Neural cell (in vitro differentiated cells): Measurements from ENCODE around the gene FAM89A.
"Not testable (repeated sequence)": the region's sequence is repeated elsewhere in the genome, so short reads cannot be mapped to it uniquely, and the experiment has no call there.

Source experiments
- CTCF ChIP-seq: fragments of 450-650 bp; IDR thresholded peaks from 2 replicates; pipeline ENCODE4 v1.5.1; 2014; ENCODE audit warnings: antibody characterized with exemption, mild to moderate bottlenecking, moderate library complexity; ENCODE audit not compliant: poor library complexity, severe bottlenecking
- EP300 ChIP-seq: fragments of 450-650 bp; conservative IDR thresholded peaks from 2 replicates; pipeline ENCODE4 v1.6.1; 2014; ENCODE audit warnings: antibody characterized with exemption, mild to moderate bottlenecking, moderate library complexity; ENCODE audit not compliant: poor library complexity, severe bottlenecking
- POLR2AphosphoS5 ChIP-seq: IDR thresholded peaks from 2 replicates; pipeline ENCODE4 v1.6.1; 2012

- TF ChIP-seq CTCF, POLR2AphosphoS5, EP300: not testable (repeated sequence)
These were observed 7.5 kb upstream of the FAM89A start for GRCh38 chr1:231047529-231047928.
